Mucosa of rectum (tissue), 2 donors: ENCODE data around the gene PROB1.

Experiments
- H3K27ac ChIP-seq, 2 donors: one replicate each; pipeline ENCODE4 v1.7.0; 2013; ENCODE audit warnings: inconsistent platforms in 2 of 2, low read depth in 2 of 2, low read length in 2 of 2
- H3K27me3 ChIP-seq, 2 donors: one replicate each; pipeline ENCODE4 v1.7.0; 2013; ENCODE audit warnings: low read length in 2 of 2; ENCODE audit not compliant: control insufficient read depth in 2 of 2, insufficient read depth in 2 of 2
- H3K36me3 ChIP-seq, 2 donors: one replicate each; pipeline ENCODE4 v1.7.0; 2013; ENCODE audit warnings: low read length in 2 of 2; ENCODE audit not compliant: control insufficient read depth in 2 of 2, insufficient read depth in 2 of 2
- H3K4me1 ChIP-seq, 2 donors: one replicate each; pipeline ENCODE4 v1.7.0; 2013; ENCODE audit warnings: low read length in 2 of 2, mild to moderate bottlenecking in 1 of 2; ENCODE audit not compliant: control insufficient read depth in 2 of 2, insufficient read depth in 2 of 2
- H3K4me3 ChIP-seq, 2 donors: one replicate each; pipeline ENCODE4 v1.7.0; 2013; ENCODE audit warnings: low read length in 2 of 2
- H3K9ac ChIP-seq, 2 donors: one replicate each; pipeline ENCODE4 v1.7.0; 2013; ENCODE audit warnings: low read length in 2 of 2, low read depth in 1 of 2, mild to moderate bottlenecking in 1 of 2
- H3K9me3 ChIP-seq, 2 donors: one replicate each; pipeline ENCODE4 v1.7.0; 2013; ENCODE audit warnings: low read length in 2 of 2; ENCODE audit not compliant: control insufficient read depth in 2 of 2
- donor health status: healthy.
- donor health status: Normal muscosa, but diverticular disease.

PROB1 gene

GRCh38 chr5:139425497-139425896 is 30.6 kb upstream of the PROB1 start:
- no peaks in the 10 kb centered on the region for H3K9me3 ChIP-seq
- no peak overlapping the region for H3K9ac ChIP-seq
- peaks cover 0 to 4% of the 10 kb centered on the region in 2 donors for H3K36me3 ChIP-seq
- H3K4me1 ChIP-seq = no peaks in the 10 kb centered on the region
- H3K4me3 ChIP-seq = no peak overlapping the region
- no peak overlapping the region for H3K27ac ChIP-seq
- H3K27me3 ChIP-seq = no peaks in the 10 kb centered on the region

- H3K9me3 ChIP-seq = no peaks in the 10 kb centered on the region
- H3K4me1 ChIP-seq = peaks cover 9 to 26% of the 10 kb centered on the region in 2 donors
These were observed 27.5 kb upstream of the PROB1 start for GRCh38 chr5:139422307-139422893.

GRCh38 chr5:139419226-139420192 is 24.6 kb upstream of the PROB1 start:
- peaks cover 0 to 3% of the 10 kb centered on the region in 2 donors for H3K36me3 ChIP-seq
- H3K27ac ChIP-seq = peak overlapping the region; percentile 48 to 81
- peaks cover 21 to 49% of the 10 kb centered on the region in 2 donors for H3K4me1 ChIP-seq
- peak overlapping the region in 1 of 2 donors; percentile 8 for H3K9ac ChIP-seq
- H3K27me3 ChIP-seq = no peaks in the 10 kb centered on the region
- H3K9me3 ChIP-seq = no peaks in the 10 kb centered on the region
- no peak overlapping the region for H3K4me3 ChIP-seq

More at GRCh38 chr5:139422307-139422893, 27.5 kb upstream of the PROB1 start:
- H3K27me3 ChIP-seq = no peaks in the 10 kb centered on the region
- H3K27ac ChIP-seq = no peak overlapping the region
- peaks cover 3 to 4% of the 10 kb centered on the region in 2 donors for H3K36me3 ChIP-seq
- no peak overlapping the region for H3K4me3 ChIP-seq
- no peak overlapping the region for H3K9ac ChIP-seq

GRCh38 chr5:139418793-139419192 is 23.9 kb upstream of the PROB1 start:
- H3K27me3 ChIP-seq = no peaks in the 10 kb centered on the region
- no peak overlapping the region for H3K4me3 ChIP-seq
- peak overlapping the region; percentile 48 to 81 for H3K27ac ChIP-seq

GRCh38 chr5:139417214-139417613 is 22.3 kb upstream of the PROB1 start:
- Histone ChIP-seq H3K36me3 (peaks cover 0 to 3% of the 10 kb centered on the region in 2 donors), H3K4me3 (no peak overlapping the region), H3K4me1 (peaks cover 21 to 52% of the 10 kb centered on the region in 2 donors), H3K27me3 (no peaks in the 10 kb centered on the region), H3K9ac (no peak overlapping the region), H3K9me3 (no peaks in the 10 kb centered on the region), H3K27ac (no peak overlapping the region)

More at GRCh38 chr5:139418793-139419192, 23.9 kb upstream of the PROB1 start:
- Histone ChIP-seq H3K36me3 (peaks cover 0 to 3% of the 10 kb centered on the region in 2 donors), H3K9ac (peak overlapping the region in 1 of 2 donors; percentile 21), H3K4me1 (peaks cover 21 to 52% of the 10 kb centered on the region in 2 donors), H3K9me3 (no peaks in the 10 kb centered on the region)

- Histone ChIP-seq H3K36me3 (peaks cover 0 to 3% of the 10 kb centered on the region in 2 donors), H3K9ac (no peak overlapping the region), H3K9me3 (no peaks in the 10 kb centered on the region), H3K27me3 (no peaks in the 10 kb centered on the region), H3K4me3 (no peak overlapping the region), H3K27ac (peak overlapping the region; percentile 69 to 76), H3K4me1 (peaks cover 21 to 52% of the 10 kb centered on the region in 2 donors)
These were observed 21.7 kb upstream of the PROB1 start for GRCh38 chr5:139416651-139417050.

GRCh38 chr5:139415869-139416268 is 21.0 kb upstream of the PROB1 start:
- peaks cover 21 to 52% of the 10 kb centered on the region in 2 donors for H3K4me1 ChIP-seq
- peaks cover 0 to 3% of the 10 kb centered on the region in 2 donors for H3K36me3 ChIP-seq
- H3K9ac ChIP-seq = no peak overlapping the region
- no peaks in the 10 kb centered on the region for H3K27me3 ChIP-seq
- no peak overlapping the region for H3K4me3 ChIP-seq
- H3K9me3 ChIP-seq = no peaks in the 10 kb centered on the region
- H3K27ac ChIP-seq = peak overlapping the region; percentile 69 to 76

GRCh38 chr5:139415221-139415861 is 20.4 kb upstream of the PROB1 start:
- H3K27ac ChIP-seq = peak overlapping the region; percentile 44 to 76
- peaks cover 21 to 52% of the 10 kb centered on the region in 2 donors for H3K4me1 ChIP-seq
- H3K36me3 ChIP-seq = peaks cover 0 to 3% of the 10 kb centered on the region in 2 donors
- H3K9ac ChIP-seq = no peak overlapping the region
- H3K27me3 ChIP-seq = no peaks in the 10 kb centered on the region
- no peaks in the 10 kb centered on the region for H3K9me3 ChIP-seq
- H3K4me3 ChIP-seq = no peak overlapping the region

- no peaks in the 10 kb centered on the region for H3K27me3 ChIP-seq
- H3K4me3 ChIP-seq = no peak overlapping the region
- peaks cover 21 to 46% of the 10 kb centered on the region in 2 donors for H3K4me1 ChIP-seq
- peaks cover 0 to 3% of the 10 kb centered on the region in 2 donors for H3K36me3 ChIP-seq
- no peak overlapping the region for H3K9ac ChIP-seq
- H3K9me3 ChIP-seq = no peaks in the 10 kb centered on the region
- peak overlapping the region in 1 of 2 donors; percentile 19 for H3K27ac ChIP-seq
These were observed 19.8 kb upstream of the PROB1 start for GRCh38 chr5:139414581-139415130.
